HEK293 (cell line): ENCODE results near the gene TIMM21.

Experiments used
- CTCF ChIA-PET: fragments of 350-600 bp; formaldehyde crosslinking; extraction: SDS; loops from one replicate; lab custom pipeline; 2021; ENCODE audit warnings: antibody characterized with exemption; lab: Yijun Ruan, JAX
- POLR2A ChIA-PET: fragments of 300-600 bp; formaldehyde crosslinking; extraction: SDS; loops from one replicate; lab custom pipeline; 2020; ENCODE audit warnings: antibody characterized with exemption, inconsistent platforms; lab: Yijun Ruan, JAX
- H3K27ac ChIP-seq: fragments of 200-500 bp; sonication (Bioruptor generic); 2 replicates; pipeline ENCODE4 v1.5.1; 2014; ENCODE audit warnings: low read depth, low read length, control low read depth, inconsistent platforms; ENCODE audit errors: extremely low read depth
- H3K36me3 ChIP-seq, 2 experiments: fragments of 200-500 bp in 1 of 2; sonication (Bioruptor generic) in 1 of 2; 1 replicate in 1 of 2; 2 replicates in 1 of 2; pipeline ENCODE4 v1.5.1; 2014 to 2017; ENCODE audit warnings: inconsistent platforms in 2 of 2, low read length in 2 of 2; ENCODE audit not compliant: control insufficient read depth in 2 of 2, insufficient read depth in 1 of 2
- H3K4me1 ChIP-seq: fragments of 200-500 bp; sonication (Bioruptor generic); 2 replicates; pipeline ENCODE4 v1.5.1; 2014; ENCODE audit warnings: mild to moderate bottlenecking, low read length, inconsistent platforms; ENCODE audit not compliant: control insufficient read depth, insufficient read depth
- H3K4me3 ChIP-seq: 2 replicates; pipeline ENCODE4 v1.5.1; 2011; ENCODE audit warnings: low read depth, mild to moderate bottlenecking, control low read depth, low read length, moderate library complexity
- H3K9me3 ChIP-seq: fragments of 200-500 bp; sonication (Bioruptor generic); 2 replicates; pipeline ENCODE4 v1.5.1; 2014; ENCODE audit warnings: low read depth, low read length, inconsistent platforms; ENCODE audit not compliant: control insufficient read depth, insufficient read depth
- OSR2 ChIP-seq: fragments of 450-650 bp; formaldehyde crosslinking; IDR thresholded peaks from 2 replicates; pipeline ENCODE4 v1.5.1; 2016; ENCODE audit warnings: missing biosample characterization, missing genetic modification characterization
- REPIN1 ChIP-seq: fragments of 450-650 bp; formaldehyde crosslinking; IDR thresholded peaks from 2 replicates; pipeline ENCODE4 v1.5.1; 2017; ENCODE audit warnings: missing biosample characterization, missing genetic modification characterization, low read depth
- YY1 ChIP-seq: fragments of 450-650 bp; formaldehyde crosslinking; IDR thresholded peaks from 2 replicates; pipeline ENCODE4 v1.5.1; 2018; ENCODE audit warnings: missing biosample characterization, missing genetic modification characterization
- ZBTB20 ChIP-seq: fragments of 450-650 bp; formaldehyde crosslinking; IDR thresholded peaks from 2 replicates; pipeline ENCODE4 v1.5.1; 2016; ENCODE audit warnings: missing biosample characterization, missing genetic modification characterization
- ZBTB8A ChIP-seq: fragments of 450-650 bp; formaldehyde crosslinking; IDR thresholded peaks from 2 replicates; pipeline ENCODE4 v1.5.1; 2016; ENCODE audit warnings: missing biosample characterization, missing genetic modification characterization
- ZNF16 ChIP-seq: fragments of 450-650 bp; formaldehyde crosslinking; IDR thresholded peaks from 2 replicates; pipeline ENCODE4 v1.5.1; 2016; ENCODE audit warnings: low read depth, missing biosample characterization, missing genetic modification characterization
- ZNF174 ChIP-seq: fragments of 450-650 bp; formaldehyde crosslinking; IDR thresholded peaks from 2 replicates; pipeline ENCODE4 v1.5.0; 2017; ENCODE audit warnings: missing biosample characterization, mild to moderate bottlenecking, missing genetic modification characterization
- ZNF2 ChIP-seq: fragments of 450-650 bp; formaldehyde crosslinking; IDR thresholded peaks from 2 replicates; pipeline ENCODE4 v1.5.1; 2016; ENCODE audit warnings: missing biosample characterization, missing genetic modification characterization
- ZNF211 ChIP-seq: fragments of 450-650 bp; formaldehyde crosslinking; IDR thresholded peaks from 2 replicates; pipeline ENCODE4 v1.5.1; 2016; ENCODE audit warnings: low read depth, missing biosample characterization, missing genetic modification characterization
- ZNF266 ChIP-seq: fragments of 450-650 bp; formaldehyde crosslinking; IDR thresholded peaks from 2 replicates; pipeline ENCODE4 v1.5.1; 2016; ENCODE audit warnings: missing biosample characterization, missing genetic modification characterization, low read depth
- ZNF394 ChIP-seq: fragments of 450-650 bp; formaldehyde crosslinking; IDR thresholded peaks from 2 replicates; pipeline ENCODE4 v1.5.1; 2016; ENCODE audit warnings: missing biosample characterization, missing genetic modification characterization, mild to moderate bottlenecking, moderate library complexity, borderline replicate concordance
- ZNF560 ChIP-seq: fragments of 450-650 bp; formaldehyde crosslinking; IDR thresholded peaks from 2 replicates; pipeline ENCODE4 v1.5.1; 2017; ENCODE audit warnings: missing biosample characterization, missing genetic modification characterization, borderline replicate concordance
- ZNF658 ChIP-seq: fragments of 450-650 bp; formaldehyde crosslinking; IDR thresholded peaks from 2 replicates; pipeline ENCODE4; 2016; ENCODE audit warnings: missing biosample characterization, missing genetic modification characterization
- TF ChIP-seq, protein P1 (sequence below): IDR thresholded peaks from 2 replicates; pipeline ENCODE4 v1.6.1; 2011; ENCODE audit warnings: mild to moderate bottlenecking, low read depth, low read length, borderline replicate concordance
- TF ChIP-seq, protein P2 (sequence below): fragments of 450-650 bp; formaldehyde crosslinking; IDR thresholded peaks from 2 replicates; pipeline ENCODE4 v1.5.1; 2017; ENCODE audit warnings: missing biosample characterization, missing genetic modification characterization
- TF ChIP-seq, protein P3 (sequence below): fragments of 450-650 bp; formaldehyde crosslinking; IDR thresholded peaks from 2 replicates; pipeline ENCODE4 v1.5.1; 2016; ENCODE audit warnings: missing biosample characterization, missing genetic modification characterization
- TF ChIP-seq, protein P4 (sequence below): fragments of 450-650 bp; formaldehyde crosslinking; IDR thresholded peaks from 2 replicates; pipeline ENCODE4 v1.5.1; 2017; ENCODE audit warnings: missing biosample characterization, missing genetic modification characterization
- TF ChIP-seq, protein P5 (sequence below): fragments of 450-650 bp; formaldehyde crosslinking; IDR thresholded peaks from 2 replicates; pipeline ENCODE4 v1.5.1; 2016; ENCODE audit warnings: missing biosample characterization, missing genetic modification characterization
- TF ChIP-seq, protein P6 (sequence below): fragments of 450-650 bp; IDR thresholded peaks from 2 replicates; pipeline ENCODE4 v1.5.1; 2018; ENCODE audit warnings: missing biosample characterization, missing genetic modification characterization
- TF ChIP-seq, protein P7 (sequence below): fragments of 450-650 bp; formaldehyde crosslinking; IDR thresholded peaks from 2 replicates; pipeline ENCODE4 v1.5.1; 2016; ENCODE audit warnings: missing biosample characterization, missing genetic modification characterization

Gene TIMM21

DNA sequence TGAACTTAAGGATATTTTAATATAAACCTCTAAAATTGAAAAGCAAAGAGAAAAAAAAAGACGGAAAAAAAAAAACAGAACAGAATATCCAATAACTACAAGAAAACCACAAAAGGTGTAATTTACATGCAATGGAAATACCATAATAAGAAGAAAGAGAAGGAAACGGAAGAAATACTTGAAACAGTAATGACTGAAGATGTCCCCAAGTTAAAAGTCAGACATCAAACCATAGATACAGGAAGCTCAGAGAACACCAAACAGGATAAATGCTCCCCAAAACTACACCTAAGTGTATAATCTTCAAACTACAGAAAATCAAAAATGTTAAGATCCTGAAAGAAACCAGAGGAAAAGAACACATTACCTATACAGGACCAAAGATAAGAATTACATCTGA is 39.9 kb upstream of the TIMM21 start:
- H3K9me3 ChIP-seq, result no peaks in the 10 kb centered on the region; the same call in 1 of the 2 replicates
- ChIA-PET POLR2A (no interaction called here), CTCF (interaction anchor here (0.6 kb wide), 1 partner anchor 758 kb away, joined by 4 read pairs; no protein-coding TSS in a partner anchor)
- no peaks in the 10 kb centered on the region for H3K4me1 ChIP-seq
- H3K4me3 ChIP-seq, result no peak overlapping the region
- no peak overlapping the region for H3K27ac ChIP-seq
- TF ChIP-seq, protein P1, sequence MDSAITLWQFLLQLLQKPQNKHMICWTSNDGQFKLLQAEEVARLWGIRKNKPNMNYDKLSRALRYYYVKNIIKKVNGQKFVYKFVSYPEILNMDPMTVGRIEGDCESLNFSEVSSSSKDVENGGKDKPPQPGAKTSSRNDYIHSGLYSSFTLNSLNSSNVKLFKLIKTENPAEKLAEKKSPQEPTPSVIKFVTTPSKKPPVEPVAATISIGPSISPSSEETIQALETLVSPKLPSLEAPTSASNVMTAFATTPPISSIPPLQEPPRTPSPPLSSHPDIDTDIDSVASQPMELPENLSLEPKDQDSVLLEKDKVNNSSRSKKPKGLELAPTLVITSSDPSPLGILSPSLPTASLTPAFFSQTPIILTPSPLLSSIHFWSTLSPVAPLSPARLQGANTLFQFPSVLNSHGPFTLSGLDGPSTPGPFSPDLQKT, result no peak
- TF ChIP-seq ZNF16 (tag by site-specific recombination) (no peak), ZBTB20 (tag by site-specific recombination) (no peak), ZNF211 (tag by site-specific recombination) (no peak), ZNF394 (tag by site-specific recombination) (no peak), ZNF266 (tag by site-specific recombination) (no peak), ZNF2 (tag by site-specific recombination) (no peak), ZNF174 (tag by site-specific recombination) (no peak), ZBTB8A (tag by site-specific recombination) (no peak), ZNF658 (tag by site-specific recombination) (no peak), YY1 (no peak), REPIN1 (tag by site-specific recombination) (no peak), OSR2 (tag by site-specific recombination) (no peak), ZNF560 (tag by site-specific recombination) (no peak)
- TF ChIP-seq, protein P2, sequence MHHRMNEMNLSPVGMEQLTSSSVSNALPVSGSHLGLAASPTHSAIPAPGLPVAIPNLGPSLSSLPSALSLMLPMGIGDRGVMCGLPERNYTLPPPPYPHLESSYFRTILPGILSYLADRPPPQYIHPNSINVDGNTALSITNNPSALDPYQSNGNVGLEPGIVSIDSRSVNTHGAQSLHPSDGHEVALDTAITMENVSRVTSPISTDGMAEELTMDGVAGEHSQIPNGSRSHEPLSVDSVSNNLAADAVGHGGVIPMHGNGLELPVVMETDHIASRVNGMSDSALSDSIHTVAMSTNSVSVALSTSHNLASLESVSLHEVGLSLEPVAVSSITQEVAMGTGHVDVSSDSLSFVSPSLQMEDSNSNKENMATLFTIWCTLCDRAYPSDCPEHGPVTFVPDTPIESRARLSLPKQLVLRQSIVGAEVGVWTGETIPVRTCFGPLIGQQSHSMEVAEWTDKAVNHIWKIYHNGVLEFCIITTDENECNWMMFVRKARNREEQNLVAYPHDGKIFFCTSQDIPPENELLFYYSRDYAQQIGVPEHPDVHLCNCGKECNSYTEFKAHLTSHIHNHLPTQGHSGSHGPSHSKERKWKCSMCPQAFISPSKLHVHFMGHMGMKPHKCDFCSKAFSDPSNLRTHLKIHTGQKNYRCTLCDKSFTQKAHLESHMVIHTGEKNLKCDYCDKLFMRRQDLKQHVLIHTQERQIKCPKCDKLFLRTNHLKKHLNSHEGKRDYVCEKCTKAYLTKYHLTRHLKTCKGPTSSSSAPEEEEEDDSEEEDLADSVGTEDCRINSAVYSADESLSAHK, result no peak
- TF ChIP-seq, protein P3, sequence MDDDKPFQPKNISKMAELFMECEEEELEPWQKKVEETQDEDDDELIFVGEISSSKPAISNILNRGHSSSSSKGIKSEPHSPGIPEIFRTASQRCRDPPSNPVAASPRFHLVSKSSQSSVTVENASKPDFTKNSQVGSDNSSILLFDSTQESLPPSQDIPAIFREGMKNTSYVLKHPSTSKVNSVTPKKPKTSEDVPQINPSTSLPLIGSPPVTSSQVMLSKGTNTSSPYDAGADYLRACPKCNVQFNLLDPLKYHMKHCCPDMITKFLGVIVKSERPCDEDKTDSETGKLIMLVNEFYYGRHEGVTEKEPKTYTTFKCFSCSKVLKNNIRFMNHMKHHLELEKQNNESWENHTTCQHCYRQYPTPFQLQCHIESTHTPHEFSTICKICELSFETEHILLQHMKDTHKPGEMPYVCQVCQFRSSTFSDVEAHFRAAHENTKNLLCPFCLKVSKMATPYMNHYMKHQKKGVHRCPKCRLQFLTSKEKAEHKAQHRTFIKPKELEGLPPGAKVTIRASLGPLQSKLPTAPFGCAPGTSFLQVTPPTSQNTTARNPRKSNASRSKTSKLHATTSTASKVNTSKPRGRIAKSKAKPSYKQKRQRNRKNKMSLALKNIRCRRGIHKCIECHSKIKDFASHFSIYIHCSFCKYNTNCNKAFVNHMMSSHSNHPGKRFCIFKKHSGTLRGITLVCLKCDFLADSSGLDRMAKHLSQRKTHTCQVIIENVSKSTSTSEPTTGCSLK, result no peak
- TF ChIP-seq, protein P4, sequence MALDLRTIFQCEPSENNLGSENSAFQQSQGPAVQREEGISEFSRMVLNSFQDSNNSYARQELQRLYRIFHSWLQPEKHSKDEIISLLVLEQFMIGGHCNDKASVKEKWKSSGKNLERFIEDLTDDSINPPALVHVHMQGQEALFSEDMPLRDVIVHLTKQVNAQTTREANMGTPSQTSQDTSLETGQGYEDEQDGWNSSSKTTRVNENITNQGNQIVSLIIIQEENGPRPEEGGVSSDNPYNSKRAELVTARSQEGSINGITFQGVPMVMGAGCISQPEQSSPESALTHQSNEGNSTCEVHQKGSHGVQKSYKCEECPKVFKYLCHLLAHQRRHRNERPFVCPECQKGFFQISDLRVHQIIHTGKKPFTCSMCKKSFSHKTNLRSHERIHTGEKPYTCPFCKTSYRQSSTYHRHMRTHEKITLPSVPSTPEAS (tag by site-specific recombination), result no peak
- TF ChIP-seq, protein P5, sequence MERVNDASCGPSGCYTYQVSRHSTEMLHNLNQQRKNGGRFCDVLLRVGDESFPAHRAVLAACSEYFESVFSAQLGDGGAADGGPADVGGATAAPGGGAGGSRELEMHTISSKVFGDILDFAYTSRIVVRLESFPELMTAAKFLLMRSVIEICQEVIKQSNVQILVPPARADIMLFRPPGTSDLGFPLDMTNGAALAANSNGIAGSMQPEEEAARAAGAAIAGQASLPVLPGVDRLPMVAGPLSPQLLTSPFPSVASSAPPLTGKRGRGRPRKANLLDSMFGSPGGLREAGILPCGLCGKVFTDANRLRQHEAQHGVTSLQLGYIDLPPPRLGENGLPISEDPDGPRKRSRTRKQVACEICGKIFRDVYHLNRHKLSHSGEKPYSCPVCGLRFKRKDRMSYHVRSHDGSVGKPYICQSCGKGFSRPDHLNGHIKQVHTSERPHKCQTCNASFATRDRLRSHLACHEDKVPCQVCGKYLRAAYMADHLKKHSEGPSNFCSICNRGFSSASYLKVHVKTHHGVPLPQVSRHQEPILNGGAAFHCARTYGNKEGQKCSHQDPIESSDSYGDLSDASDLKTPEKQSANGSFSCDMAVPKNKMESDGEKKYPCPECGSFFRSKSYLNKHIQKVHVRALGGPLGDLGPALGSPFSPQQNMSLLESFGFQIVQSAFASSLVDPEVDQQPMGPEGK (tag by site-specific recombination), result no peak
- TF ChIP-seq, protein P6, sequence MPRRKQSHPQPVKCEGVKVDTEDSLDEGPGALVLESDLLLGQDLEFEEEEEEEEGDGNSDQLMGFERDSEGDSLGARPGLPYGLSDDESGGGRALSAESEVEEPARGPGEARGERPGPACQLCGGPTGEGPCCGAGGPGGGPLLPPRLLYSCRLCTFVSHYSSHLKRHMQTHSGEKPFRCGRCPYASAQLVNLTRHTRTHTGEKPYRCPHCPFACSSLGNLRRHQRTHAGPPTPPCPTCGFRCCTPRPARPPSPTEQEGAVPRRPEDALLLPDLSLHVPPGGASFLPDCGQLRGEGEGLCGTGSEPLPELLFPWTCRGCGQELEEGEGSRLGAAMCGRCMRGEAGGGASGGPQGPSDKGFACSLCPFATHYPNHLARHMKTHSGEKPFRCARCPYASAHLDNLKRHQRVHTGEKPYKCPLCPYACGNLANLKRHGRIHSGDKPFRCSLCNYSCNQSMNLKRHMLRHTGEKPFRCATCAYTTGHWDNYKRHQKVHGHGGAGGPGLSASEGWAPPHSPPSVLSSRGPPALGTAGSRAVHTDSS, result no peak
- TF ChIP-seq, protein P7, sequence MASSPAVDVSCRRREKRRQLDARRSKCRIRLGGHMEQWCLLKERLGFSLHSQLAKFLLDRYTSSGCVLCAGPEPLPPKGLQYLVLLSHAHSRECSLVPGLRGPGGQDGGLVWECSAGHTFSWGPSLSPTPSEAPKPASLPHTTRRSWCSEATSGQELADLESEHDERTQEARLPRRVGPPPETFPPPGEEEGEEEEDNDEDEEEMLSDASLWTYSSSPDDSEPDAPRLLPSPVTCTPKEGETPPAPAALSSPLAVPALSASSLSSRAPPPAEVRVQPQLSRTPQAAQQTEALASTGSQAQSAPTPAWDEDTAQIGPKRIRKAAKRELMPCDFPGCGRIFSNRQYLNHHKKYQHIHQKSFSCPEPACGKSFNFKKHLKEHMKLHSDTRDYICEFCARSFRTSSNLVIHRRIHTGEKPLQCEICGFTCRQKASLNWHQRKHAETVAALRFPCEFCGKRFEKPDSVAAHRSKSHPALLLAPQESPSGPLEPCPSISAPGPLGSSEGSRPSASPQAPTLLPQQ (tag by site-specific recombination), result no peak
- no peaks in the 10 kb centered on the region for H3K36me3 ChIP-seq
